ENCODE data around the gene G3BP2.

DNA sequence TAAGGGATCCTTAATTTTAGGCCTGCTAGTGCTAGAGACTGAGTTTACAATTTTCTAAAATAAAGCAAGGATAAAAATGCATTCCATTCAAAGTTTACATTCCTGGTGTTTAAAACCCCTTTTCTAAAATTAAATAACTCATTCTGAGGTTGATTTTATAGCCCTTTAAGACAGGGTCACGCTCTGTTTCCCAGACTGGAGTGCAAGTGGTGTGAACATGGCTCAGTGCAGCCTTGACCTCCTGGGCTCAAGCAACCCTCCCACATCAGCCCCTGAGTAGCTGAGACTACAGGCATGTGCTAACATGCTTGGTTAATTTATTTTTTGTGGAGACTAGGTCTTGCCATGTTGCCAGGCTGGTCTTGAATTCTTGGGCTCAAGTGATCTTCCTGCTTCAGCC, 36.0 kb downstream of the G3BP2 start:
- TF ChIP-seq, protein P1, sequence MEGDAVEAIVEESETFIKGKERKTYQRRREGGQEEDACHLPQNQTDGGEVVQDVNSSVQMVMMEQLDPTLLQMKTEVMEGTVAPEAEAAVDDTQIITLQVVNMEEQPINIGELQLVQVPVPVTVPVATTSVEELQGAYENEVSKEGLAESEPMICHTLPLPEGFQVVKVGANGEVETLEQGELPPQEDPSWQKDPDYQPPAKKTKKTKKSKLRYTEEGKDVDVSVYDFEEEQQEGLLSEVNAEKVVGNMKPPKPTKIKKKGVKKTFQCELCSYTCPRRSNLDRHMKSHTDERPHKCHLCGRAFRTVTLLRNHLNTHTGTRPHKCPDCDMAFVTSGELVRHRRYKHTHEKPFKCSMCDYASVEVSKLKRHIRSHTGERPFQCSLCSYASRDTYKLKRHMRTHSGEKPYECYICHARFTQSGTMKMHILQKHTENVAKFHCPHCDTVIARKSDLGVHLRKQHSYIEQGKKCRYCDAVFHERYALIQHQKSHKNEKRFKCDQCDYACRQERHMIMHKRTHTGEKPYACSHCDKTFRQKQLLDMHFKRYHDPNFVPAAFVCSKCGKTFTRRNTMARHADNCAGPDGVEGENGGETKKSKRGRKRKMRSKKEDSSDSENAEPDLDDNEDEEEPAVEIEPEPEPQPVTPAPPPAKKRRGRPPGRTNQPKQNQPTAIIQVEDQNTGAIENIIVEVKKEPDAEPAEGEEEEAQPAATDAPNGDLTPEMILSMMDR (conservative IDR thresholded peaks at IDR 0.05 in 1 of 2, IDR thresholded peaks at IDR 0.05 in 1 of 2; ENCODE audit: extremely low read depth in 1 of 2, insufficient read depth in 1 of 2, low read depth in 1 of 2, low read length in 2 of 2), result no peak
- TF ChIP-seq EZH2 (IDR thresholded peaks at IDR 0.05; ENCODE audit: borderline replicate concordance, low read length), result no peak

Measured in mammary epithelial cell (primary cell).